Mononuclear cell (primary cell): Measurements from ENCODE around the gene CBL. TPM values are rescaled to one million over a fixed set of nuclear protein-coding genes. Genes with fewer than 3 reads are reported as not detected.

Source experiments
- H3K27me3 ChIP-seq: 2 replicates; pipeline ENCODE4 v1.6.0; 2011; ENCODE audit warnings: low read length, control low read depth; ENCODE audit not compliant: insufficient read depth
- H3K4me1 ChIP-seq: 2 replicates; pipeline ENCODE4 v1.5.1; 2011; ENCODE audit warnings: mild to moderate bottlenecking, low read length, control low read depth; ENCODE audit not compliant: insufficient read depth
- H3K4me3 ChIP-seq: 2 replicates; pipeline ENCODE4 v1.5.1; 2011; ENCODE audit warnings: mild to moderate bottlenecking, low read length, moderate library complexity
- H3K9me3 ChIP-seq: 2 replicates; pipeline ENCODE4 v1.5.1; 2011; ENCODE audit warnings: low read depth, mild to moderate bottlenecking, control low read depth, low read length
- total RNA-seq: library from RNA; depleted of rRNA; stranded (reverse); fragments of >200 nt; gene quantifications from one replicate; pipeline ENCODE4 v1.2.3, GENCODE V29; 2012

CBL gene
- total RNA-seq, 1 donor: 16.0 TPM

DNA sequence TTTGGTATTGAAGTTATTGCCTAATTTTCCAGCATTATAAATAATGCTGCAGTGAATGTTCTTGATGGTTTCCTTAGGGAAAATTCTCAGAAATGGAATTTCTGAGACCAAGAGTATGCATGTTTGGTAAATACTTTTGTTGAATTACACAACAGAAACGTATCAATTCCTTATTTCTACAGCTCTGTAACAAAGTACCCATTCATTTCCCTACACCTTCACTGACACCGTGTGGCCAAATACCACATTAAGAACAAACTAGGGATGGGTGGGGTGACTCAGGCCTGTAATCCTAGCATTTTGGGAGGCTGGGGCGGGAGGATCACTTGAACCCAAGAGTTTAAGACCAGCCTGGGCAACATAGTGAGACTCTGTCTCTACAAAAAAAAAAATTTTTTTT, 89.0 kb downstream of the CBL start:
- Histone ChIP-seq H3K9me3 (no peaks in the 10 kb centered on the region), H3K27me3 (no peaks in the 10 kb centered on the region), H3K4me1 (no peaks in the 10 kb centered on the region), H3K4me3 (no peak overlapping the region)

DNA sequence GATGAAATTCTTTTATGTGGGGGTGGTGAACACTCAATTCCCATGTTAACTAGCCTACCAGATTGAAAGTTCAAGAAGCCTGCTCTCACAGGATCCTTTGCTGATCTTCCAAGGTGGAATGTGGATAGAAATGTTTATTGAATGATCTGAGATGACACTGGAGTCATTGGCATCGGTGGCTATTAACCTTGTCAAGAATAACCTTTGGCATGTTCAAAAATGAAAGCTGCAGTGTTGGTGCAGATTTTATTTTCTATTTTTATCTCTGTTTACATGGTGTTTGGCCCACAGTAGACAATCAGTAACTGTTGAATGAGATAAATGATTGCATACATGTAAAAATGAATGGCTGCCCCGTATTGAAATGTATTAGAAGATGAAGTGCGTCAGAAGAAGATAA, 91.8 kb downstream of the CBL start:
- H3K9me3 ChIP-seq: no peaks in the 10 kb centered on the region
- H3K4me1 ChIP-seq: no peaks in the 10 kb centered on the region
- no peak overlapping the region for H3K4me3 ChIP-seq
- H3K27me3 ChIP-seq: no peaks in the 10 kb centered on the region

DNA sequence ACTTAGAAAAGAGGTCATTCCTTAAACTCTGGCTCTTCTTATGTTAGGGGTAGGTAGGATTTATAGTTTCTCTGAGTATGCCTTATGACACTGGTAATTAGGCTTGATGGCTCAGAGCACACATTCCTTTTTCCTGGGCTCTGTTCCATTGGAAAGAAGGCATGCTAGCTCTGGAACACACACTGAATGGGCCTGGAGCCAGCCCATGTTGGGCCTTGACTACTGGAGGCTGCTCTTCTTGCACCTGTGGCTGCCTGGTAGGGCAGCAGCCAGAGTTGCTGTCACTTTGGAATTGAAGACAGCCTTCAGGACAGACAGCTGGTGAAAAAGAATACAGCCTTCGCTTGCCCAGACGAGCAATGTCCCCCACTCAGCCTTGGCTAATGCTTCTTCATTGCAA, 92.6 kb downstream of the CBL start:
- Histone ChIP-seq H3K9me3 (no peaks in the 10 kb centered on the region), H3K4me3 (no peak overlapping the region), H3K27me3 (no peaks in the 10 kb centered on the region), H3K4me1 (no peaks in the 10 kb centered on the region)

DNA sequence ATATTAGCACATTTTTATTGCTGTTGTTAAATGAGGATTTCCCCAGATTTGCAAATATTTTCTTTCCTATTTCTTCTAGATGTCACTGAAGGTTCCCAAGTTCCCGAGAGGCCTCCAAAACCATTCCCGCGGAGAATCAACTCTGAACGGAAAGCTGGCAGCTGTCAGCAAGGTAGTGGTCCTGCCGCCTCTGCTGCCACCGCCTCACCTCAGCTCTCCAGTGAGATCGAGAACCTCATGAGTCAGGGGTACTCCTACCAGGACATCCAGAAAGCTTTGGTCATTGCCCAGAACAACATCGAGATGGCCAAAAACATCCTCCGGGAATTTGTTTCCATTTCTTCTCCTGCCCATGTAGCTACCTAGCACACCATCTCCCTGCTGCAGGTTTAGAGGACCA, 93.3 kb downstream of the CBL start:
- Histone ChIP-seq H3K4me3 (no peak overlapping the region), H3K9me3 (no peaks in the 10 kb centered on the region), H3K27me3 (no peaks in the 10 kb centered on the region), H3K4me1 (no peaks in the 10 kb centered on the region)

DNA sequence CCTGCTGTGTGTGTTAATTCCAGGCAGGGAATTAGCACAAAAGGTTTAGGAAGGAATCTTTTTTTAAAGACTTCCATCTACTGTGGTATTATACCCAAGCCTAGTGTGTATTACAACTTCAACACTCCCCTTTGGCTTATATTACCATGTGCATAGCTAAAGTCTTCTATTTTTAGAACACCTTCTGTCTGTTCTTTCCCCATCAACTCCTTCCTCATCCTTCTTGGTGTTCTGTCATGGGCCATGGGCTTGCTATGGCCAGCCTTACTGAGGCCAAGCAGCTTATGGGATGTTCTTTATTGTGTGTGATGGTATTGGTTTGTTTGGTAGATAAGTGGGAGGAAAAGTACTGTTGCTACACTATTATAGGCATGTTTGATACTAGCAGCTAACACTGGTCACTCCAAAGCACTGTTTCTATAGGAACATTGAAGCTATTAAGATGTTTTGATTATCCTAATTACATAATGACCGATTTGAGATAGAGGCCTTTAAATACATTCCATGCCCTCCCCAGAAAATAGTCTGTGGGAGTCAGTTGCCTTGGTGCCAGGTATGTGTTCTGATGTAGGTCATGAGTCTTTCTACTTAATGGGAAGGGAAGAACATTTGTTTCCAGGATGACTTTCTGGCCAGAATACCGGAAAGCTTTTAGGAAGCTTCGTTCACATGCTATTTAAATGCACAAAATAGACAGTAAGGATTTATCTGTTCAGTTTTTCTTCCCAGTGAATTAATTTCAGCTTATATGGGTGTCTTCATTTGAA, 94.2 kb downstream of the CBL start:
- Histone ChIP-seq H3K4me1 (no peaks in the 10 kb centered on the region), H3K27me3 (no peaks in the 10 kb centered on the region), H3K4me3 (no peak overlapping the region), H3K9me3 (no peaks in the 10 kb centered on the region)

GRCh38 chr11:119303227-119303718, 97.1 kb downstream of the CBL start:
- Histone ChIP-seq H3K9me3 (no peaks in the 10 kb centered on the region), H3K27me3 (no peaks in the 10 kb centered on the region), H3K4me1 (peaks cover 13% of the 10 kb centered on the region), H3K4me3 (no peak overlapping the region)

DNA sequence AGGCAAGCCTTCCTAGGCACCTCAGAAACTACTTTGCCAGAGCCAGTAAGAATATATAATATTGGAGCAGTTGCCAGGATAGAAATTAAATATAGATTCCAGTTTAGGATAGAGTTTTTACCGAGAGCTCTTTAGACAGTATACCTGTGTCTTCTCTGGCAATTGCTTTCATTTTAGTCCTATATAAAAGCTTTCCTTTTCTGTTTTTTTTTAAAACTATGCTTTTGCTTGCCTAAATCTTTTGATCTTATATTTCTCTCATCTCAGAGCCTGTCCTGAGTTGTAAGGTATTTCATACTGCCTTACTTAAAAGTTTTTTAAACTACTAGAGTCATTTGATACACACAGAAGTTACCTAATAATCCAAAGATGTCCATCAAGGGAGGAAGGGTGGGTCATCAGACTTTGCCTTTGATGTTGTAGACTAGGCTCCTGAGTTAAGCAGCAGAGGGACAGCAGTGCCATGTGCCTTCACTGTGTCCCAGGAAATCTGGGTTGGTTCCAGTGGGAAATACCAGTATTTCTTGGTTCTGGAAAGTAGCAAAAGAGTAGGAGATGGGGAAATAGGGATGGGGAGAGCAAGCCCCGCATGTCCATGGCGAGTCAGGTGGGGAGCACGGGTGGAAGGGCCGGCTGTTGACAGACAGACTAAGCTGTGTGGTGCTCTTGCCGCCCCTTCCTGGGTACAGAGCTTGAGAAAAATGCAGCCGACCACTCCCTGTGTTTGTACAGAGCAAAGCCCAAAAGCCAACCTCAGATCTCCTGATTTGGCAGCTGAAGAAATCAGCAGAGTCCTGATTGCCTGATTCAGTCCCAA, 99.6 kb downstream of the CBL start:
- Histone ChIP-seq H3K27me3 (no peaks in the 10 kb centered on the region), H3K4me3 (no peak overlapping the region), H3K4me1 (peaks cover 13% of the 10 kb centered on the region), H3K9me3 (no peaks in the 10 kb centered on the region)

- Histone ChIP-seq H3K9me3 (no peaks in the 10 kb centered on the region), H3K4me1 (peaks cover 13% of the 10 kb centered on the region), H3K27me3 (no peaks in the 10 kb centered on the region), H3K4me3 (no peak overlapping the region)
These were observed 100.3 kb downstream of the CBL start for GRCh38 chr11:119306373-119306890.

DNA sequence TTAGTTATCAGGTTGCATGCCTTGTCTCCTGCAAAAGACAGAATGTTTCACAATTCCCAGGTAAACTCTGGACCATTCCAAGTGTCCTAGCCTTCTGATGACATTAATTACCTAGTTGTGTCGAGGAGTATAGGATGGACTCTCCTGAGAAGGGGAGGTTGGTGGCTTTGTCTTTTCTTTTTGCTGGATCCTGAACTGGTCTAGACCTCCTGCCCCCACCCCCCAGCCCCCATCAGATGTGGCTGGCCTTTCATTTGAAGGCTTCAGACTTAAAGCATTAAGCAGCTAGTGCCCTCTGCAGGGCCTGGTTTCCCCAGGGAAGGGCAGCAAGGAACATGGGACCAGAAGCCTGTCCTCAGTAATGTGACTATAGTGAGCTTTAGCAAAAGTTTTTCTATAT, 101.1 kb downstream of the CBL start:
- H3K27me3 ChIP-seq: no peaks in the 10 kb centered on the region
- H3K4me3 ChIP-seq: no peak overlapping the region
- peaks cover 13% of the 10 kb centered on the region for H3K4me1 ChIP-seq

GRCh38 chr11:119307974-119308373, 101.8 kb downstream of the CBL start:
- Histone ChIP-seq H3K9me3 (no peaks in the 10 kb centered on the region), H3K4me1 (peaks cover 13% of the 10 kb centered on the region), H3K27me3 (no peaks in the 10 kb centered on the region), H3K4me3 (no peak overlapping the region)

More for the DNA sequence above, 101.1 kb downstream of the CBL start:
- H3K9me3 ChIP-seq: no peaks in the 10 kb centered on the region

- Histone ChIP-seq H3K27me3 (peaks cover 4% of the 10 kb centered on the region), H3K4me3 (no peak overlapping the region), H3K9me3 (no peaks in the 10 kb centered on the region), H3K4me1 (peaks cover 13% of the 10 kb centered on the region)
These were observed 103.3 kb downstream of the CBL start for GRCh38 chr11:119309411-119309810.

DNA sequence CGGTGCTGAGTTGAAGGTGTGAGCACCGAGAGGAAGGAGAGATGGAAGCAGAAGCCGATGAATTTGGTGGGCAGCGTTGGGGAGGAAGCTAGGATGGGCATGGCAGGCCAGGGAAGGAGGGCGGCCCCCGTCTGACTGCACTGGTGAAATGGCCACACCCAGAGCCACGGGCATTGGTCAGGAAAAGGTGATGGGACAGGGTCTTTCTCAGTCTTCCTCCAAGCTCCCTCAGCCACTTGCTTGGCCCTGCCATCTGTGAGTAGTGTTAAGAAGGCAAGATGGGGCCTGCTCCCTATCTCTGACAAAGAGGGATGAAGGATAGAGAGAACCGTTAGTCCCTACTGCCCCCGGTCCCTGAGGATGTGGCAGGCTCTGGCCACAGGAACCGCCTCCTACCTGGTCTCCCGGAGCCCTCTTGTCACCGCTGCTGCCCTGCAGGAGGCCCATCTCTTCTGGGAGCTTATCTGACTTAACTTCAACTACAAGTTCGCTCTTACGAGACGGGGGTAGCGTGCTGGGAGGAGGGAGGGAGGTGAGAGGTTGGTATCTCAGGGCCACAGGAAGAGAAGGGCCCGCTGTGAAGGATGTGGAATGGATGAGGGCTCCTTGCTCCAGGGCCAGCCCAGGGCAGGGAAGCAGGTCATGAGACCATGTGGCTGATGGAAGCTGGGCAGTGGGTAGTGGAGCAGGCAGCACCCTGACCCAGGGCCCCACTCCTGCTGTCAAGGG, 104.0 kb downstream of the CBL start:
- no peak overlapping the region for H3K4me3 ChIP-seq
- H3K9me3 ChIP-seq: no peaks in the 10 kb centered on the region
- peaks cover 11% of the 10 kb centered on the region for H3K27me3 ChIP-seq
- peaks cover 19% of the 10 kb centered on the region for H3K4me1 ChIP-seq

- peaks cover 16% of the 10 kb centered on the region for H3K27me3 ChIP-seq
- no peak overlapping the region for H3K4me3 ChIP-seq
- peaks cover 25% of the 10 kb centered on the region for H3K4me1 ChIP-seq
- no peaks in the 10 kb centered on the region for H3K9me3 ChIP-seq
These were observed 104.5 kb downstream of the CBL start for GRCh38 chr11:119310682-119311052.

GRCh38 chr11:119314726-119315125, 108.6 kb downstream of the CBL start:
- Histone ChIP-seq H3K27me3 (peaks cover 46% of the 10 kb centered on the region), H3K9me3 (no peaks in the 10 kb centered on the region), H3K4me3 (no peak overlapping the region), H3K4me1 (peaks cover 23% of the 10 kb centered on the region)
